DOHH2 (cell line): Measurements from ENCODE around the gene ATP8A2.

Experiments used
- H3F3A ChIP-seq: fragments of 200-600 bp; sonication (generic), shearing (Covaris generic); 2 replicates; pipeline ENCODE4 v1.6.0; 2016; ENCODE audit warnings: antibody characterized with exemption, mild to moderate bottlenecking; ENCODE audit not compliant: control insufficient read depth, insufficient read depth
- H3K27ac ChIP-seq: fragments of 200-600 bp; sonication (generic); 2 replicates; pipeline ENCODE4 v1.5.1; 2014; ENCODE audit warnings: low read depth, mild to moderate bottlenecking, low read length, moderate library complexity
- H3K27me3 ChIP-seq: fragments of 200-600 bp; sonication (generic); 2 replicates; pipeline ENCODE4 v1.6.1; 2014; ENCODE audit warnings: mild to moderate bottlenecking, low read length, mixed read lengths; ENCODE audit not compliant: control insufficient read depth
- H3K36me3 ChIP-seq: fragments of 200-600 bp; sonication (generic); 2 replicates; pipeline ENCODE4 v1.6.1; 2014; ENCODE audit warnings: mild to moderate bottlenecking, low read length, moderate library complexity, mixed read lengths; ENCODE audit not compliant: control insufficient read depth
- H3K4me1 ChIP-seq: fragments of 200-600 bp; sonication (generic); 2 replicates; pipeline ENCODE4 v1.6.1; 2014; ENCODE audit warnings: mild to moderate bottlenecking, low read length, mixed read lengths; ENCODE audit not compliant: control insufficient read depth
- H3K4me2 ChIP-seq: fragments of 200-600 bp; sonication (generic); 2 replicates; pipeline ENCODE4 v1.6.0; 2014; ENCODE audit warnings: mild to moderate bottlenecking, low read length, moderate library complexity
- H3K4me3 ChIP-seq: fragments of 200-600 bp; sonication (generic); 2 replicates; pipeline ENCODE4 v1.5.1; 2014; ENCODE audit warnings: mild to moderate bottlenecking, low read length, mixed read lengths
- H3K79me2 ChIP-seq: fragments of 200-600 bp; sonication (generic); 2 replicates; pipeline ENCODE4 v1.6.1; 2014; ENCODE audit warnings: mild to moderate bottlenecking, low read length, mixed read lengths; ENCODE audit not compliant: control insufficient read depth
- H3K9me2 ChIP-seq: fragments of 200-600 bp; sonication (generic); replicated peaks from 2 replicates; pipeline ENCODE4 v1.6.1; 2014; ENCODE audit warnings: mild to moderate bottlenecking, low read length, mixed read lengths; ENCODE audit not compliant: control insufficient read depth
- H3K9me3 ChIP-seq: fragments of 200-600 bp; sonication (generic); 2 replicates; pipeline ENCODE4 v1.6.1; 2014; ENCODE audit warnings: antibody characterized with exemption, low read length, mixed read lengths; ENCODE audit not compliant: control insufficient read depth, insufficient read depth
- H4K20me1 ChIP-seq: fragments of 200-600 bp; sonication (generic); 2 replicates; pipeline ENCODE4 v1.6.0; 2014; ENCODE audit warnings: low read depth, mild to moderate bottlenecking, antibody characterized with exemption, low read length, moderate library complexity; ENCODE audit not compliant: control insufficient read depth, insufficient read depth
- EZH2phosphoT487 ChIP-seq: fragments of 200-600 bp; sonication (generic); IDR thresholded peaks from 2 replicates; pipeline ENCODE4 v1.6.1; 2017; ENCODE audit warnings: borderline replicate concordance, mild to moderate bottlenecking, antibody characterized with exemption, low read length, moderate library complexity, mixed read lengths
- TF ChIP-seq, protein P1 (sequence below): fragments of 200-600 bp; sonication (generic); IDR thresholded peaks from one replicate; pipeline ENCODE4 v1.5.1; 2014; ENCODE audit warnings: antibody characterized with exemption, mild to moderate bottlenecking, low read depth, low read length; ENCODE audit not compliant: poor library complexity, severe bottlenecking

Gene ATP8A2

GRCh38 chr13:26016189-26016588 lies 644.4 kb downstream of the ATP8A2 start:
- H3K79me2 ChIP-seq, result no peaks in the 10 kb centered on the region
- H4K20me1 ChIP-seq, result no peaks in the 10 kb centered on the region
- no peaks in the 10 kb centered on the region for H3K36me3 ChIP-seq
- no peaks in the 10 kb centered on the region for H3K4me1 ChIP-seq
- H3K27ac ChIP-seq, result no peak overlapping the region
- H3F3A ChIP-seq, result no peaks in the 10 kb centered on the region
- H3K27me3 ChIP-seq, result 0 out of 2 replicates have a peak, but pooled peaks cover 3% of the 10 kb centered on the region
- H3K9me2 ChIP-seq, result no peaks in the 10 kb centered on the region
- TF ChIP-seq, protein P1, sequence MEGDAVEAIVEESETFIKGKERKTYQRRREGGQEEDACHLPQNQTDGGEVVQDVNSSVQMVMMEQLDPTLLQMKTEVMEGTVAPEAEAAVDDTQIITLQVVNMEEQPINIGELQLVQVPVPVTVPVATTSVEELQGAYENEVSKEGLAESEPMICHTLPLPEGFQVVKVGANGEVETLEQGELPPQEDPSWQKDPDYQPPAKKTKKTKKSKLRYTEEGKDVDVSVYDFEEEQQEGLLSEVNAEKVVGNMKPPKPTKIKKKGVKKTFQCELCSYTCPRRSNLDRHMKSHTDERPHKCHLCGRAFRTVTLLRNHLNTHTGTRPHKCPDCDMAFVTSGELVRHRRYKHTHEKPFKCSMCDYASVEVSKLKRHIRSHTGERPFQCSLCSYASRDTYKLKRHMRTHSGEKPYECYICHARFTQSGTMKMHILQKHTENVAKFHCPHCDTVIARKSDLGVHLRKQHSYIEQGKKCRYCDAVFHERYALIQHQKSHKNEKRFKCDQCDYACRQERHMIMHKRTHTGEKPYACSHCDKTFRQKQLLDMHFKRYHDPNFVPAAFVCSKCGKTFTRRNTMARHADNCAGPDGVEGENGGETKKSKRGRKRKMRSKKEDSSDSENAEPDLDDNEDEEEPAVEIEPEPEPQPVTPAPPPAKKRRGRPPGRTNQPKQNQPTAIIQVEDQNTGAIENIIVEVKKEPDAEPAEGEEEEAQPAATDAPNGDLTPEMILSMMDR, result no peak
- no peak for TF ChIP-seq EZH2phosphoT487
- H3K9me3 ChIP-seq, result no peaks in the 10 kb centered on the region
- no peak overlapping the region for H3K4me3 ChIP-seq
- no peak overlapping the region for H3K4me2 ChIP-seq

GRCh38 chr13:26017196-26017921 lies 645.6 kb downstream of the ATP8A2 start:
- H3K4me1 ChIP-seq, result no peaks in the 10 kb centered on the region
- no peaks in the 10 kb centered on the region for H3K9me3 ChIP-seq
- no peaks in the 10 kb centered on the region for H3K79me2 ChIP-seq
- H3K4me3 ChIP-seq, result no peak overlapping the region
- no peaks in the 10 kb centered on the region for H3F3A ChIP-seq
- no peak for TF ChIP-seq EZH2phosphoT487
- TF ChIP-seq, protein P1, result no peak
- no peaks in the 10 kb centered on the region for H3K36me3 ChIP-seq
- no peaks in the 10 kb centered on the region for H4K20me1 ChIP-seq
- 0 out of 2 replicates have a peak, but pooled peaks cover 3% of the 10 kb centered on the region for H3K27me3 ChIP-seq
- no peaks in the 10 kb centered on the region for H3K9me2 ChIP-seq
- no peak overlapping the region for H3K27ac ChIP-seq
- no peak overlapping the region for H3K4me2 ChIP-seq

DNA sequence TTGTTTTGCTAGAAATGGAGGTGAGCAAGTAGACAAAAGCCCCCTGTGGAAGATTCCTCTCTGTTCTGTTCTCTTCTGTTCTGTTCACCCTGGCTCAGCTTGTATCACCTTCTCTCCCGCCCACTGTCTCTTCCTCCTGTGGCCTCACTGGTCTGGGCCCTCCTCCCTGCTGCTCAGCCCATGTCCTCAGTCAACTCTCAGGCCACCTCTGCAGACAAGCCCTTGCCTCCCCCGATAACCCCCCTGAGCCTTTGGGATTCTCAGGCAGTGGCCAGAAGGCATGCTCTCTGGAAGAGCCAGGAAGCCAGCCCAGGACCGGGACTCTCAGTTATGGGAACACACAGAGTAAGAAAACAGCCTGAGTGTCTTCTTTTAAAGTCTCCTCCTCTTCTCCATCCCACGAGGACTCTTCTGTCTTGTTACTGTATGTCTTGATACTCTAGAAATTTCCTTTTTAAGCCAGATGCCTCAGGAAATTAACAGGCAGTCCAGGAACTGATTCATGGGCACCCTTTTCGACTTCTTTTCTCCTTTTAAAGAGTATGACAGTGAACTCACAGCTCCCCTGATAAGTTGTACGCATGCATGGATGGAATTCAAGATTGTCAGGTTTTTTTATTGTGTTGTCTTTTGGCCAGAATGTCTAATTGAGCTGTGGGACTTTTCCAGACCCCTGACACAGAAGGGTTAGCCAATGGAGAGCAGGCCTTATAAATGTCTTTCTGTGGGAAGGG lies 646.3 kb downstream of the ATP8A2 start:
- no peaks in the 10 kb centered on the region for H3K79me2 ChIP-seq
- H3K4me3 ChIP-seq, result no peak overlapping the region
- H3K4me1 ChIP-seq, result no peaks in the 10 kb centered on the region
- no peak overlapping the region for H3K4me2 ChIP-seq
- H3F3A ChIP-seq, result no peaks in the 10 kb centered on the region
- no peaks in the 10 kb centered on the region for H4K20me1 ChIP-seq
- H3K36me3 ChIP-seq, result no peaks in the 10 kb centered on the region
- no peaks in the 10 kb centered on the region for H3K9me3 ChIP-seq
- H3K27ac ChIP-seq, result no peak overlapping the region
- no peaks in the 10 kb centered on the region for H3K9me2 ChIP-seq
- 0 out of 2 replicates have a peak, but pooled peaks cover 3% of the 10 kb centered on the region for H3K27me3 ChIP-seq
- TF ChIP-seq, protein P1, result no peak
- TF ChIP-seq EZH2phosphoT487, result no peak
